A549 (cell line): ENCODE measurements around the gene THOC2. TPM values are rescaled to one million over a fixed set of nuclear protein-coding genes. Genes with fewer than 3 reads are reported as not detected.

Experiments used
- ATAC-seq, 2 experiments: fragments of 200-7000 bp in 1 of 2; fragments of >200 bp in 1 of 2; cut with Nextera tagmentation in 1 of 2; cut with Tn5 transposase in 1 of 2; 3 replicates each; pipeline versions ENCODE4 v1.8.0 to v1.9.1; 2018 to 2020; ENCODE audit warnings: mild to moderate bottlenecking in 1 of 2, moderate library complexity in 1 of 2
- CTCF ChIA-PET: fragments of 300-600 bp; sonication (Branson Sonifier 250); formaldehyde crosslinking; extraction: SDS; loops from one replicate; lab custom pipeline; 2021; ENCODE audit warnings: antibody characterized with exemption, inconsistent platforms; lab: Yijun Ruan, JAX
- POLR2A ChIA-PET: fragments of 350-600 bp; formaldehyde crosslinking; extraction: SDS; loops from one replicate; lab custom pipeline; 2021; ENCODE audit warnings: antibody characterized with exemption, inconsistent platforms; lab: Yijun Ruan, JAX
- DNase-seq, 2 experiments: peaks; one replicate each; pipeline versions ENCODE4 v3.0.0 to v3.0.0-alpha.2; 2011 to 2016; ENCODE audit warnings: low read depth in 1 of 2, low spot score in 1 of 2
- FAIRE-seq: peaks from 2 replicates; lab custom pipeline; 2011; peaks lifted over from hg19 to GRCh38; lab: Jason Lieb, UNC
- H3K27ac ChIP-seq, 2 experiments: fragments of >200 bp; sonication (Bioruptor Twin); formaldehyde crosslinking; 3 replicates each; pipeline ENCODE4 v1.5.1; 2016 to 2017
- H3K4me1 ChIP-seq: fragments of >200 bp; sonication (Bioruptor Twin); formaldehyde crosslinking; 3 replicates; pipeline ENCODE4 v1.6.1; 2016
- H3K4me2 ChIP-seq: fragments of >200 bp; sonication (Bioruptor Twin); formaldehyde crosslinking; 3 replicates; pipeline ENCODE4 v1.6.1; 2016
- H3K4me3 ChIP-seq: fragments of >200 bp; sonication (Bioruptor Twin); formaldehyde crosslinking; 3 replicates; pipeline ENCODE4 v1.5.1; 2016
- H3K9me3 ChIP-seq: fragments of >200 bp; sonication (Bioruptor Twin); formaldehyde crosslinking; 3 replicates; pipeline ENCODE4 v1.6.1; 2016
- ATOH8 ChIP-seq: fragments of 250-450 bp; sonication (Bioruptor Pico); IDR thresholded peaks from 2 replicates; pipeline ENCODE4 v1.5.0; 2020; ENCODE audit warnings: low read depth, mild to moderate bottlenecking, moderate library complexity
- BCL3 ChIP-seq: fragments of >200 bp; sonication (Bioruptor Twin); formaldehyde crosslinking; IDR thresholded peaks from 3 replicates; pipeline ENCODE4 v1.6.1; 2016
- CBX2 ChIP-seq: fragments of 200-600 bp; sonication (generic); IDR thresholded peaks from 2 replicates; pipeline ENCODE4 v1.6.1; 2016; ENCODE audit warnings: low read depth, mild to moderate bottlenecking, borderline replicate concordance
- EP300 ChIP-seq, 2 experiments: fragments of >200 bp; sonication (Bioruptor Twin); formaldehyde crosslinking; IDR thresholded peaks; 2 replicates in 1 of 2; 3 replicates in 1 of 2; pipeline ENCODE4 v1.6.1; 2016 to 2017
- FOSB ChIP-seq: fragments of 250-450 bp; sonication (Bioruptor Pico); IDR thresholded peaks from 2 replicates; pipeline ENCODE4 v1.5.0; 2020; ENCODE audit warnings: mild to moderate bottlenecking, moderate library complexity
- FOSL2 ChIP-seq, 2 experiments: fragments of 450-650 bp in 1 of 2; fragments of >200 bp in 1 of 2; sonication (Bioruptor Twin) in 1 of 2; formaldehyde crosslinking; IDR thresholded peaks; 2 replicates each; pipeline versions ENCODE4 v1.5.0 to v1.6.1; 2016 to 2020; ENCODE audit warnings: mild to moderate bottlenecking in 1 of 2, moderate library complexity in 1 of 2
- FOXS1 ChIP-seq: fragments of 250-450 bp; sonication (Bioruptor Pico); IDR thresholded peaks from 2 replicates; pipeline ENCODE4 v1.5.0; 2020; ENCODE audit warnings: mild to moderate bottlenecking, moderate library complexity
- HMGXB4 ChIP-seq: fragments of 250-450 bp; sonication (Bioruptor Pico); IDR thresholded peaks from 2 replicates; pipeline ENCODE4 v1.5.0; 2021; ENCODE audit warnings: mild to moderate bottlenecking, moderate library complexity, borderline replicate concordance
- HOXB5 ChIP-seq: fragments of 250-450 bp; sonication (Bioruptor Pico); IDR thresholded peaks from 2 replicates; pipeline ENCODE4 v1.5.0; 2020; ENCODE audit warnings: mild to moderate bottlenecking, moderate library complexity
- KDM1A ChIP-seq: fragments of 200-600 bp; sonication (generic); IDR thresholded peaks from 2 replicates; pipeline ENCODE4 v1.6.1; 2016; ENCODE audit warnings: low read depth, mild to moderate bottlenecking
- MAFK ChIP-seq: fragments of 450-650 bp; IDR thresholded peaks from 2 replicates; pipeline ENCODE4 v1.6.1; 2014; ENCODE audit not compliant: partially characterized antibody
- NFE2L2 ChIP-seq: fragments of 150-350 bp; conservative IDR thresholded peaks from 2 replicates; pipeline ENCODE4 v1.6.1; 2014; ENCODE audit warnings: low read length
- NPAS2 ChIP-seq: fragments of 250-450 bp; sonication (Bioruptor Pico); IDR thresholded peaks from 2 replicates; pipeline ENCODE4 v1.8.0; 2022; ENCODE audit warnings: mild to moderate bottlenecking, moderate library complexity, borderline replicate concordance
- PBX3 ChIP-seq: IDR thresholded peaks from 2 replicates; pipeline ENCODE4 v1.6.1; 2012
- RARB ChIP-seq: fragments of 250-450 bp; sonication (Bioruptor Pico); IDR thresholded peaks from 2 replicates; pipeline ENCODE4 v1.8.0; 2021; ENCODE audit warnings: mild to moderate bottlenecking, moderate library complexity
- TP53 ChIP-seq: fragments of 250-450 bp; sonication (Bioruptor Pico); IDR thresholded peaks from 2 replicates; pipeline ENCODE4 v1.5.0; 2021; ENCODE audit warnings: mild to moderate bottlenecking, moderate library complexity
- USF2 ChIP-seq: fragments of 450-650 bp; IDR thresholded peaks from 2 replicates; pipeline ENCODE4 v1.6.1; 2014; ENCODE audit warnings: antibody characterized with exemption
- ZNF302 ChIP-seq: fragments of 250-450 bp; sonication (Bioruptor Pico); IDR thresholded peaks from 2 replicates; pipeline ENCODE4 v1.9.0; 2021; ENCODE audit warnings: inconsistent platforms, mild to moderate bottlenecking, moderate library complexity
- WGBS: methylation state at CpG from one replicate; pipeline ENCODE4 v1.1.6; 2017; ENCODE audit errors: missing lambda C conversion rate; 5-methylcytosine and 5-hydroxymethylcytosine counted together
- polyA plus RNA-seq, 4 experiments: library from polyadenylated mRNA; depleted of rRNA in 3 of 4; stranded (reverse); fragments of >200 nt; fragmentation: RNase III in 1 of 4; extraction: RNeasy Plus Mini Kit Qiagen cat#74134 plus additional on column Dnase treatment in 1 of 4; gene quantifications; 2 replicates in 3 of 4; 3 replicates in 1 of 4; pipeline ENCODE4 v1.2.3, GENCODE V29; 2011 to 2017

Gene THOC2
- polyA plus RNA-seq, 2 of the 4 experiments (the other 2 are of a cell fraction): 62.0 to 155 TPM

- Histone ChIP-seq H3K27ac (no peak overlapping the region), H3K4me2 (no peak overlapping the region), H3K4me3 (no peak overlapping the region), H3K9me3 (no peaks in the 10 kb centered on the region), H3K4me1 (no peaks in the 10 kb centered on the region)
- DNase-seq: no peak
- no peak for FAIRE-seq
- CTCF ChIA-PET: no interaction called here
- POLR2A ChIA-PET: no interaction called here
- 95% methylated on average over 2 of the region's 2 CpGs for WGBS
- ATAC-seq: no peak
- TF ChIP-seq TP53 (CRISPR knock-in tag) (no peak), CBX2 (no peak), ATOH8 (CRISPR knock-in tag) (no peak), FOSL2 (IDR thresholded peaks at IDR 0.05) (no peak), FOSL2 (CRISPR knock-in tag; IDR thresholded peaks at IDR 0.05) (no peak), FOXS1 (CRISPR knock-in tag) (no peak), NFE2L2 (no peak), NPAS2 (CRISPR knock-in tag) (no peak), HMGXB4 (CRISPR knock-in tag) (no peak), RARB (CRISPR knock-in tag) (no peak), HOXB5 (no peak), PBX3 (no peak), USF2 (no peak), EP300 (IDR thresholded peaks at IDR 0.05) (no peak), BCL3 (no peak)
Observed at GRCh38 chrX:123600181-123600580, 132.7 kb downstream of the THOC2 start.

GRCh38 chrX:123590842-123591486 lies 141.9 kb downstream of the THOC2 start:
- TF ChIP-seq MAFK (peak; percentile 49), ZNF302 (CRISPR knock-in tag) (no peak)
- Histone ChIP-seq H3K4me1 (peaks cover 23% of the 10 kb centered on the region; the same call in 2 of the 3 replicates), H3K9me3 (no peaks in the 10 kb centered on the region), H3K4me3 (no peak overlapping the region), H3K27ac (peak overlapping the region; percentile 37 to 60; a peak in 1 of 6 replicates), H3K4me2 (peak overlapping the region; percentile 70)
- peak in 1 of 2 experiments; percentile 11 for DNase-seq
- POLR2A ChIA-PET: no interaction called here
- CTCF ChIA-PET: no interaction called here
- ATAC-seq: peak; percentile 40 to 57; a peak in 4 of 6 replicates
- WGBS: 21% methylated on average over 6 of the region's 6 CpGs
- peak; percentile 36 for FAIRE-seq

GRCh38 chrX:123588723-123589122 lies 144.1 kb downstream of the THOC2 start:
- no peak for DNase-seq
- ChIA-PET POLR2A (no interaction called here), CTCF (no interaction called here)
- peaks cover 23% of the 10 kb centered on the region; the same call in 2 of the 3 replicates for H3K4me1 ChIP-seq
- no peak for ATAC-seq
- no peak overlapping the region for H3K27ac ChIP-seq
- no peak for FAIRE-seq
- H3K4me3 ChIP-seq: no peak overlapping the region
- WGBS: 63% methylated on average over 3 of the region's 3 CpGs
- H3K4me2 ChIP-seq: no peak overlapping the region
- no peaks in the 10 kb centered on the region for H3K9me3 ChIP-seq
- no peak for TF ChIP-seq FOSB
- no peak for TF ChIP-seq KDM1A
- TF ChIP-seq RARB (CRISPR knock-in tag): no peak
